ENCODE data around the gene CELA2B. TPM values are rescaled to one million over a fixed set of nuclear protein-coding genes. Genes with fewer than 3 reads are reported as not detected.

CELA2B gene
- total RNA-seq, 2 experiments from 2014 or later = not detected

DNA sequence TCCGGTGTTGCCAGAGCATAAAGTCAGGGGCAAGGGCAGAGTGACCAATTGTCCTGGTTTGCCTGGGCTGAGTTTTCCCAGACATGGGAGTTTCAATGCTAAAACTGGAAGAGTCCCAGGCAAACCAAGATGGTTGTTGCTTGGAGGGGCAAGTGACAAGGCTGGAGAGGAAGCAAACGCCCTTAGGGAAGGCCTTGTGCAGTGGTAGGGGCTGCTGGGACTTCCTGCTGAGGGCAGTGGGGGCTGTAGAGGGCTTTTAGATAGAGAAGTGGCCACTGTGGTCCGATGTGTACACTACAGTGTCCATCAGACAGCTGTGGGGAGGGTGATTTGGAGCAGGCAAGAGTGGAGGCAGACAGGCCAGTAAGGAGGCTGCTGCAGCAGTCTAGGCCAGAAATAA, 26.3 kb upstream of the CELA2B start:
- no peaks in the 10 kb centered on the region for H3K36me3 ChIP-seq (ENCODE audit: insufficient read depth, low read length)
- H3K9me3 ChIP-seq (ENCODE audit: low read length) = no peaks in the 10 kb centered on the region
- H2AFZ ChIP-seq (ENCODE audit: low read length) = no peak overlapping the region
- no peak overlapping the region for H3K4me3 ChIP-seq (ENCODE audit: low read depth, low read length, poor library complexity, severe bottlenecking)
- no TSS peak for BruUV-seq (replicated peaks)
- no peaks in the 10 kb centered on the region for H3K79me2 ChIP-seq (ENCODE audit: insufficient read depth, low read depth, low read length)
- intact Hi-C loops (cut with micrococcal nuclease; ENCODE audit: unreplicated experiment) = no loop called here
- ChIA-PET POLR2A (no interaction called here), CTCF (ENCODE audit: unreplicated experiment) (no interaction called here)
- H3K4me2 ChIP-seq (ENCODE audit: low read length) = no peak overlapping the region
- H3K4me1 ChIP-seq (ENCODE audit: insufficient read depth, low read length, poor library complexity, severe bottlenecking) = no peaks in the 10 kb centered on the region
- TF ChIP-seq, protein P1, sequence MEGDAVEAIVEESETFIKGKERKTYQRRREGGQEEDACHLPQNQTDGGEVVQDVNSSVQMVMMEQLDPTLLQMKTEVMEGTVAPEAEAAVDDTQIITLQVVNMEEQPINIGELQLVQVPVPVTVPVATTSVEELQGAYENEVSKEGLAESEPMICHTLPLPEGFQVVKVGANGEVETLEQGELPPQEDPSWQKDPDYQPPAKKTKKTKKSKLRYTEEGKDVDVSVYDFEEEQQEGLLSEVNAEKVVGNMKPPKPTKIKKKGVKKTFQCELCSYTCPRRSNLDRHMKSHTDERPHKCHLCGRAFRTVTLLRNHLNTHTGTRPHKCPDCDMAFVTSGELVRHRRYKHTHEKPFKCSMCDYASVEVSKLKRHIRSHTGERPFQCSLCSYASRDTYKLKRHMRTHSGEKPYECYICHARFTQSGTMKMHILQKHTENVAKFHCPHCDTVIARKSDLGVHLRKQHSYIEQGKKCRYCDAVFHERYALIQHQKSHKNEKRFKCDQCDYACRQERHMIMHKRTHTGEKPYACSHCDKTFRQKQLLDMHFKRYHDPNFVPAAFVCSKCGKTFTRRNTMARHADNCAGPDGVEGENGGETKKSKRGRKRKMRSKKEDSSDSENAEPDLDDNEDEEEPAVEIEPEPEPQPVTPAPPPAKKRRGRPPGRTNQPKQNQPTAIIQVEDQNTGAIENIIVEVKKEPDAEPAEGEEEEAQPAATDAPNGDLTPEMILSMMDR (conservative IDR thresholded peaks at IDR 0.05; ENCODE audit: low read length) = no peak
- no peak for TF ChIP-seq EZH2phosphoT487 (IDR thresholded peaks at IDR 0.05; ENCODE audit: borderline replicate concordance, low read depth, low read length)
- no peaks in the 10 kb centered on the region for H3K9me2 ChIP-seq (ENCODE audit: insufficient read depth, low read length)
- DNase-seq (ENCODE audit: low spot score) = no peak
- no peak overlapping the region for H3K27ac ChIP-seq (ENCODE audit: low read depth, low read length, poor library complexity, severe bottlenecking)
- no peaks in the 10 kb centered on the region for H4K20me1 ChIP-seq (ENCODE audit: insufficient read depth, low read length)

DNA sequence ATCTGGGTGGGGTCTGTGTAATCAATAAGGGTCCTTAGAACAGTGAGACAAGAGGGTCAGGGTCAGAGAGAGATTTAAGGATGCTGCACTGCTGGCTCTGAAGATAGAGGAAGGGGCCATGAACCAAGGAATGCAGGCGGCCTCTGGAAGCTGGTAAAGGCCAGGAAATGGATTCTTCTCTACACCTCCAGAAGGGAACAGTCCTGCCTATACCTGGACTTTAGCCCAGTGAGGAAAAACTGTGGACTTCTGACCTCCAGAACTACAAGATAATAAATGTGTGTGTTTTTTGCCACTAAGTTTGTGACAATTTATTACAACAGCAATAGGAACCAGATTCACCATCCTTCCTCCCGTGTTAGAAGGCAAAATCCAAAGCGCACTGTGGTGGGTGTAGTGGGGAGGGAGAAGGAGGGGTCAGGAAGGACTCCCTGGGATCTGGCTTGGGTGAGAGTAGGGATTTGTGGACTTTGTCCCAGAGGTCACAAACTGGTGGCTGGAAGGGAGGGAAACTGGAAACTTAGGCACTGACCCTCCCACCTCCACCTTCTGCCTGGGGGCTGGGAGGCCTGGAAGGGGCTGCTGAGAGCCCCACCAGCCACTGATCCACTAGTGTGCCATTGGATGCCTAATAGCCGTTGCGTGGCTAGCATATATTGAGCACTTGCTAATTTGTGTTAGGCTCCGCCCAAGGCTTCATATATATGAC, 24.7 kb upstream of the CELA2B start:
- ChIA-PET POLR2A (no interaction called here), CTCF (ENCODE audit: unreplicated experiment) (no interaction called here)
- no peak overlapping the region for H3K4me2 ChIP-seq (ENCODE audit: low read length)
- no peaks in the 10 kb centered on the region for H4K20me1 ChIP-seq (ENCODE audit: insufficient read depth, low read length)
- intact Hi-C loops (cut with micrococcal nuclease; ENCODE audit: unreplicated experiment) = no loop called here
- no peak overlapping the region for H2AFZ ChIP-seq (ENCODE audit: low read length)
- no peak overlapping the region for H3K4me3 ChIP-seq (ENCODE audit: low read depth, low read length, poor library complexity, severe bottlenecking)
- no peak for DNase-seq (ENCODE audit: low spot score)
- H3K79me2 ChIP-seq (ENCODE audit: insufficient read depth, low read depth, low read length) = no peaks in the 10 kb centered on the region
- no TSS peak for BruUV-seq (replicated peaks)
- no peak overlapping the region for H3K27ac ChIP-seq (ENCODE audit: low read depth, low read length, poor library complexity, severe bottlenecking)
- H3K9me3 ChIP-seq (ENCODE audit: low read length) = no peaks in the 10 kb centered on the region
- H3K4me1 ChIP-seq (ENCODE audit: insufficient read depth, low read length, poor library complexity, severe bottlenecking) = no peaks in the 10 kb centered on the region
- no peaks in the 10 kb centered on the region for H3K36me3 ChIP-seq (ENCODE audit: insufficient read depth, low read length)
- no peak for TF ChIP-seq EZH2phosphoT487 (IDR thresholded peaks at IDR 0.05; ENCODE audit: borderline replicate concordance, low read depth, low read length)
- TF ChIP-seq, protein P1 (conservative IDR thresholded peaks at IDR 0.05; ENCODE audit: low read length) = no peak
- no peaks in the 10 kb centered on the region for H3K9me2 ChIP-seq (ENCODE audit: insufficient read depth, low read length)

DNA sequence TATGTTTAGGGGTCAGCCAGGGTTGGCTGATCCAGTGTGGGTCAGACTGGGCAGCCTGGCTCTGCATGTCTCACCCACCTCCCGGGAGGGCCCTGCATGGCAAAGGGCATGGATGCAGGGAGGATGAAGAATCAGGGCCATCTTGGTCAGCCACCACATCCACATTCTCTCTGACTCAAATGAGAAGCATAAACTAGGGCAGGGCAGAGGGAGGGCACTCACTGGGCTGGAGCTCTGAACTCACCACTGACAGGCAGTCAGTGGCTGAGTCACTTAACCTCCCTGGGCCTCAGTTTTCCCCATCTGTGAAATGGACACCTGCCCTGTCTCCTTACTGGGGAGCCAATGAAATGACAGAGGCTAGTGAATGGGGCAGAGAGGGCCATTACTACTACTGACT, 23.7 kb upstream of the CELA2B start:
- Histone ChIP-seq H2AFZ (ENCODE audit: low read length) (no peak overlapping the region), H3K9me3 (ENCODE audit: low read length) (no peaks in the 10 kb centered on the region), H3K9me2 (ENCODE audit: insufficient read depth, low read length) (no peaks in the 10 kb centered on the region), H4K20me1 (ENCODE audit: insufficient read depth, low read length) (no peaks in the 10 kb centered on the region), H3K79me2 (ENCODE audit: insufficient read depth, low read depth, low read length) (no peaks in the 10 kb centered on the region), H3K4me2 (ENCODE audit: low read length) (no peak overlapping the region), H3K36me3 (ENCODE audit: insufficient read depth, low read length) (no peaks in the 10 kb centered on the region), H3K4me1 (ENCODE audit: insufficient read depth, low read length, poor library complexity, severe bottlenecking) (no peaks in the 10 kb centered on the region), H3K27ac (ENCODE audit: low read depth, low read length, poor library complexity, severe bottlenecking) (no peak overlapping the region), H3K4me3 (ENCODE audit: low read depth, low read length, poor library complexity, severe bottlenecking) (no peak overlapping the region)
- BruUV-seq (replicated peaks) = no TSS peak
- ChIA-PET CTCF (ENCODE audit: unreplicated experiment) (no interaction called here), POLR2A (no interaction called here)
- intact Hi-C loops (cut with micrococcal nuclease; ENCODE audit: unreplicated experiment) = no loop called here
- no peak for DNase-seq (ENCODE audit: low spot score)
- TF ChIP-seq, protein P1 (conservative IDR thresholded peaks at IDR 0.05; ENCODE audit: low read length) = no peak
- no peak for TF ChIP-seq EZH2phosphoT487 (IDR thresholded peaks at IDR 0.05; ENCODE audit: borderline replicate concordance, low read depth, low read length)

Measured in OCI-LY7 (cell line).